HepG2 (cell line): ENCODE results near the gene TBX21. TPM values are rescaled to one million over a fixed set of nuclear protein-coding genes. Genes with fewer than 3 reads are reported as not detected.

ENCODE experiments used
- ATAC-seq: fragments of 200-7000 bp; cut with Tn5 transposase; 3 replicates; pipeline ENCODE4 v1.9.1; 2020; ENCODE audit warnings: mild to moderate bottlenecking, moderate library complexity
- BruUV-seq: library from RNA; stranded (reverse); fragments of 400-500 nt; replicated peaks from 2 replicates; lab custom pipeline; 2021; lab: Mats Ljungman, UMichigan
- CTCF ChIA-PET: fragments of 300-600 bp; formaldehyde crosslinking; extraction: SDS; loops from one replicate; lab custom pipeline; 2021; ENCODE audit warnings: low total read pairs, inconsistent platforms, low intra/inter-chr PET ratio; lab: Yijun Ruan, JAX
- POLR2A ChIA-PET: fragments of 350-600 bp; sonication (Branson Sonifier 250); formaldehyde crosslinking; loops from one replicate; lab custom pipeline; 2020; ENCODE audit warnings: antibody characterized with exemption, inconsistent platforms; lab: Yijun Ruan, JAX
- DNase-seq: peaks from one replicate; pipeline ENCODE4 v3.0.0-alpha.2; 2015; ENCODE audit warnings: low spot score
- FAIRE-seq: peaks from 3 replicates; lab custom pipeline; 2011; peaks lifted over from hg19 to GRCh38; lab: Jason Lieb, UNC
- H2AFZ ChIP-seq: one replicate; pipeline ENCODE4 v1.6.1; 2011; ENCODE audit warnings: low read length, inconsistent platforms
- H3K27ac ChIP-seq: fragments of 300-600 bp; 3 replicates; pipeline ENCODE4 v1.8.0; 2011; ENCODE audit warnings: mixed run types, mild to moderate bottlenecking, mixed read lengths, low read length, inconsistent platforms; ENCODE audit not compliant: insufficient read depth; ENCODE audit errors: extremely low read length
- H3K27me3 ChIP-seq, 2 experiments: fragments of 200-600 bp in 1 of 2; 2 replicates in 1 of 2; 3 replicates in 1 of 2; pipeline versions ENCODE4 v1.6.0 to v1.8.0; 2011; ENCODE audit warnings: low read length in 2 of 2, mild to moderate bottlenecking in 2 of 2, moderate library complexity in 2 of 2, inconsistent platforms in 1 of 2; ENCODE audit not compliant: insufficient read depth in 2 of 2, control insufficient read depth in 1 of 2
- H3K36me3 ChIP-seq, 2 experiments: fragments of 200-600 bp in 1 of 2; replicated peaks in 1 of 2; 2 replicates in 1 of 2; 3 replicates in 1 of 2; pipeline versions ENCODE4 v1.5.1 to v1.8.0; 2011; ENCODE audit warnings: low read length in 2 of 2, inconsistent platforms in 1 of 2; ENCODE audit not compliant: insufficient read depth in 2 of 2, control insufficient read depth in 1 of 2
- H3K4me1 ChIP-seq: 2 replicates; pipeline ENCODE4 v1.5.1; 2012; ENCODE audit warnings: low read length, inconsistent platforms; ENCODE audit not compliant: insufficient read depth
- H3K4me2 ChIP-seq: 2 replicates; pipeline ENCODE4 v1.6.0; 2011; ENCODE audit warnings: low read depth, low read length, inconsistent platforms
- H3K4me3 ChIP-seq, 3 experiments: fragments of 200-600 bp in 1 of 3; sonication (generic), shearing (Covaris generic) in 1 of 3; replicated peaks in 1 of 3; 2 replicates each; pipeline ENCODE4 v1.5.1; 2011 to 2016; ENCODE audit warnings: low read length in 3 of 3, inconsistent platforms in 2 of 3, low read depth in 2 of 3, mild to moderate bottlenecking in 2 of 3, control low read depth in 1 of 3, mixed read lengths in 1 of 3; ENCODE audit not compliant: insufficient read depth in 1 of 3
- H3K79me2 ChIP-seq: one replicate; pipeline ENCODE4 v1.6.1; 2011; ENCODE audit warnings: low read length, inconsistent platforms; ENCODE audit not compliant: insufficient read depth
- H3K9ac ChIP-seq: 2 replicates; pipeline ENCODE4 v1.6.0; 2011; ENCODE audit warnings: mild to moderate bottlenecking, low read depth, low read length, inconsistent platforms; ENCODE audit not compliant: insufficient read depth
- H3K9me3 ChIP-seq: 2 replicates; pipeline ENCODE4 v1.5.1; 2012; ENCODE audit warnings: mild to moderate bottlenecking, low read length
- H4K20me1 ChIP-seq: 2 replicates; pipeline ENCODE4 v1.6.0; 2011; ENCODE audit warnings: inconsistent platforms, mild to moderate bottlenecking, low read length, moderate library complexity; ENCODE audit not compliant: insufficient read depth
- CENPX ChIP-seq: sonication (generic); formaldehyde crosslinking; IDR thresholded peaks from 2 replicates; pipeline ENCODE4 v1.9.0; 2021; ENCODE audit warnings: mild to moderate bottlenecking, missing genetic modification reagents, moderate library complexity
- KAT7 ChIP-seq: IDR thresholded peaks from 2 replicates; pipeline ENCODE4 v1.6.1; 2018; ENCODE audit warnings: borderline replicate concordance, missing compliant biosample characterization
- KDM5A ChIP-seq: fragments of 200-600 bp; sonication (generic); IDR thresholded peaks from 2 replicates; pipeline ENCODE4 v1.7.0; 2018; ENCODE audit warnings: antibody characterized with exemption, mild to moderate bottlenecking, low read length, borderline replicate concordance
- PCBP1 ChIP-seq: fragments of 200-400 bp; formaldehyde crosslinking; IDR thresholded peaks from 2 replicates; pipeline ENCODE4 v1.6.1; 2017; ENCODE audit warnings: mild to moderate bottlenecking, low read depth, low read length, borderline replicate concordance
- RARA ChIP-seq: IDR thresholded peaks from 2 replicates; pipeline ENCODE4 v1.6.1; 2016; ENCODE audit warnings: missing genetic modification reagents, missing compliant biosample characterization
- SOX6 ChIP-seq, 2 experiments: fragments of 450-650 bp in 1 of 2; sonication (generic) in 1 of 2; formaldehyde crosslinking in 1 of 2; IDR thresholded peaks; 2 replicates each; pipeline versions ENCODE4 v1.4.0 to v1.6.1; 2017 to 2020; ENCODE audit warnings: antibody characterized with exemption in 1 of 2, mild to moderate bottlenecking in 1 of 2, missing genetic modification reagents in 1 of 2
- ZBTB7A ChIP-seq: sonication (generic); formaldehyde crosslinking; IDR thresholded peaks from 2 replicates; pipeline ENCODE4 v1.8.0; 2022; ENCODE audit warnings: mild to moderate bottlenecking, missing genetic modification reagents
- ZMYM3 ChIP-seq: sonication (generic); formaldehyde crosslinking; IDR thresholded peaks from 2 replicates; pipeline ENCODE4 v1.5.1; 2020; ENCODE audit warnings: mild to moderate bottlenecking, missing genetic modification reagents
- ZNF282 ChIP-seq: fragments of 450-650 bp; IDR thresholded peaks from 2 replicates; pipeline ENCODE4 v1.6.1; 2018; ENCODE audit not compliant: partially characterized antibody
- ZNF317 ChIP-seq: sonication (generic); formaldehyde crosslinking; IDR thresholded peaks from 2 replicates; pipeline ENCODE4 v1.5.0; 2020; ENCODE audit warnings: mild to moderate bottlenecking, missing genetic modification reagents
- ZNF616 ChIP-seq: sonication (generic); formaldehyde crosslinking; IDR thresholded peaks from 2 replicates; pipeline ENCODE4 v1.5.0; 2020; ENCODE audit warnings: low read depth, mild to moderate bottlenecking, missing genetic modification reagents
- WGBS: methylation state at CpG from one replicate; pipeline ENCODE4 v1.1.6; 2017; ENCODE audit warnings: low lambda C conversion rate; 5-methylcytosine and 5-hydroxymethylcytosine counted together
- in situ Hi-C: cut with HindIII; loops from 2 replicates; pipeline ENCODE4 v1.10.0; 2017; ENCODE audit warnings: low pct_unique_long_range_greater_than_20kb; ENCODE audit not compliant: extremely low pct_ligation_motif_present
- intact Hi-C: fragments of 100-400 bp; cut with micrococcal nuclease; formaldehyde crosslinking; loops from one replicate; pipeline ENCODE4 v1.10.0; 2022; ENCODE audit not compliant: unreplicated experiment
- polyA plus RNA-seq, 8 experiments: library from polyadenylated mRNA; depleted of rRNA in 3 of 8; stranded (reverse) in 7 of 8; unstranded in 1 of 8; fragments of >200 nt; fragmentation: Illumina TruSeq in 4 of 8; extraction: Trizol in 4 of 8; gene quantifications; 2 replicates each; pipeline versions ENCODE4 v1.2.1 to v1.2.3, GENCODE V29; 2011 to 2016; ENCODE audit warnings: low read depth in 4 of 8, missing spikeins in 1 of 8, mixed read lengths in 1 of 8; ENCODE audit not compliant: insufficient read depth in 1 of 8
- total RNA-seq, 5 experiments: library from RNA; depleted of rRNA; stranded (reverse); fragments of >200 nt; fragmentation: Illumina TruSeq; extraction: Trizol; gene quantifications; 2 replicates each; pipeline ENCODE4 v1.2.3, GENCODE V29; 2016; ENCODE audit warnings: low read depth in 1 of 5
- TF ChIP-seq, protein P1 (sequence below): sonication (generic); formaldehyde crosslinking; IDR thresholded peaks from 2 replicates; pipeline ENCODE4 v1.5.0; 2020; ENCODE audit warnings: missing genetic modification reagents, mild to moderate bottlenecking, borderline replicate concordance

The TBX21 gene
- total and polyA plus RNA-seq, 2 of the 13 experiments (the other 11 are each of a cell fraction or from before 2014, with no cell fraction given) = not detected

DNA sequence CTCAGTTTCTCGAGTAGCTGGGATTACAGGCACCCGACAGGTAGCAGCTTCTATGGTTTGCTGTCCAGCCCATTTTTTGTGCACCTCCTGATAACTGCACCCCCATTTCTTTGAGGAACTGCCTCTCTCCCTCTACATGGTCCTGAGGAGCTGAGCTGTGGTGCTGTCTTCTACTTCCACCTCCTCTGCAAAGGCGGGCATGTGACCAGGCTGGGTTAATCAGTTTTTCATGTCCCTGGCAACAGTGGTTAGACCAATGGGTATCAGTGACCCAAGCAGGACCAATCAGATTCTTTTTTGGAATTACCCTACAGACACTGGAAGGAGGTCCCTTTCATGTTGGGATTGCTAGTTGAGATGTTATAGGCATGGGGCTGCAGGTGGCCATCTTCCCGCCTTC lies 41.3 kb downstream of the TBX21 start (continued):
- TF ChIP-seq, protein P1, sequence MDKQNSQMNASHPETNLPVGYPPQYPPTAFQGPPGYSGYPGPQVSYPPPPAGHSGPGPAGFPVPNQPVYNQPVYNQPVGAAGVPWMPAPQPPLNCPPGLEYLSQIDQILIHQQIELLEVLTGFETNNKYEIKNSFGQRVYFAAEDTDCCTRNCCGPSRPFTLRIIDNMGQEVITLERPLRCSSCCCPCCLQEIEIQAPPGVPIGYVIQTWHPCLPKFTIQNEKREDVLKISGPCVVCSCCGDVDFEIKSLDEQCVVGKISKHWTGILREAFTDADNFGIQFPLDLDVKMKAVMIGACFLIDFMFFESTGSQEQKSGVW (CRISPR knock-in tag) = no peak
- TF ChIP-seq ZNF282 (no peak), ZMYM3 (no peak), SOX6 (IDR thresholded peaks at IDR 0.05) (no peak), SOX6 (CRISPR knock-in tag; IDR thresholded peaks at IDR 0.05) (no peak), ZNF616 (CRISPR knock-in tag) (no peak)

DNA sequence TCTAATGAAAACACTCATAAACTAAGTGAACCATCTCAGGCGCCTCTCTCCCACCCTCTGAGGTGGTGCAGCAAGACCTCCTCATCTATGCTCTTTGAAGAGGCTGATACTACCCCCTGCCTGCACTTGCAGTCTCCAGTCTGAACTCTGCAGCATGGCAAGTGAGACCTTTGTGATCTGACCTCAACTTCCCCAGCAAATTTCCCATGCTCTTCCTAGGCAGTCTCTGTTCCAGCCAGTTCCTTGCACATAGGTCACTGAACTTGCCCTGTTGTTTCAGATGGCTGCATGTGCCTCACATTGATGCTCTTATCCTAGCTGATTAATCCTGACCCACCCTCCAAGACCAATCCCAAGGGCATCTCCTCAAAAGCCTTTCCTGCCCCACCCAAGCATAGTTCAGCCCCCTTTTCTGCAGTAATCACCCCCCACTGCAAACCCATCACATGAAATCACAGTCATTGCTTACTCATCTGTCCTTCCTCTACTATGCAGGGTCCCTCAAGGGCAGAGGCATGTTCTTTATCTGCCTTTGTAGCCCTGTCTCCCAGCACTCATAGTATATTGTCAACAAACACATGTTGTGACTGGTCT lies 42.0 kb downstream of the TBX21 start:
- WGBS = 17% methylated on average over 1 of the region's 1 CpG
- H4K20me1 ChIP-seq = peaks cover 4% of the 10 kb centered on the region; the same call in 1 of the 2 replicates
- no peak for FAIRE-seq
- H3K4me3 ChIP-seq = no peak overlapping the region
- H3K4me2 ChIP-seq = no peak overlapping the region
- ChIA-PET POLR2A (no interaction called here), CTCF (no interaction called here)
- H2AFZ ChIP-seq = no peak overlapping the region
- DNase-seq = no peak
- in situ Hi-C loops (no loop called here), intact Hi-C loops (no loop called here)
- H3K4me1 ChIP-seq = no peaks in the 10 kb centered on the region
- peaks cover 0 to 34% of the 10 kb centered on the region in 2 experiments; a peak in 2 of 5 replicates for H3K27me3 ChIP-seq
- no peak overlapping the region for H3K9ac ChIP-seq
- BruUV-seq = no TSS peak
- H3K79me2 ChIP-seq = no peaks in the 10 kb centered on the region
- no peak overlapping the region for H3K27ac ChIP-seq
- H3K36me3 ChIP-seq = no peaks in the 10 kb centered on the region
- no peak for TF ChIP-seq RARA (CRISPR knock-in tag)
- TF ChIP-seq ZNF317 (CRISPR knock-in tag) = no peak
- no peak for TF ChIP-seq CENPX (CRISPR knock-in tag)
- TF ChIP-seq KAT7 (CRISPR knock-in tag) = no peak
- TF ChIP-seq PCBP1 = no peak
- TF ChIP-seq KDM5A = no peak
- TF ChIP-seq ZBTB7A (CRISPR knock-in tag) = no peak
- no peaks in the 10 kb centered on the region for H3K9me3 ChIP-seq
- ATAC-seq = no peak
